Spleen (tissue), 11 donors: ENCODE results near the gene E2F8. TPM values are rescaled to one million over a fixed set of nuclear protein-coding genes. Genes with fewer than 3 reads are reported as not detected.

Experiments used
- DNase-seq: peaks from one replicate; pipeline ENCODE4 v3.0.0-alpha.2; 2020
- H3K27ac ChIP-seq, 8 donors: fragments of 200-600 bp; sonication (generic) in 7 of 8; 1 replicate in 4 of 8; 2 replicates in 4 of 8; pipeline versions ENCODE4 v1.5.0 to v1.8.0; 2016 to 2021; ENCODE audit warnings: inconsistent platforms in 4 of 8, mild to moderate bottlenecking in 4 of 8, moderate library complexity in 1 of 8
- H3K27me3 ChIP-seq, 7 donors: fragments of 200-600 bp; sonication (generic) in 6 of 7; replicated peaks in 1 of 7; 1 replicate in 4 of 7; 2 replicates in 3 of 7; pipeline versions ENCODE4 v1.5.0 to v1.8.0; 2016 to 2021; ENCODE audit warnings: inconsistent platforms in 3 of 7, mild to moderate bottlenecking in 1 of 7
- H3K36me3 ChIP-seq, 6 donors: fragments of 200-600 bp; sonication (generic) in 5 of 6; 1 replicate in 4 of 6; 2 replicates in 2 of 6; pipeline versions ENCODE4 v1.5.0 to v1.8.0; 2016 to 2021; ENCODE audit warnings: inconsistent platforms in 2 of 6
- H3K4me1 ChIP-seq, 6 donors: fragments of 200-600 bp; sonication (generic) in 5 of 6; 1 replicate in 3 of 6; 2 replicates in 3 of 6; pipeline versions ENCODE4 v1.5.0 to v1.8.0; 2016 to 2021; ENCODE audit warnings: inconsistent platforms in 3 of 6
- H3K4me3 ChIP-seq, 8 donors: fragments of 200-600 bp; sonication (generic) in 7 of 8; 1 replicate in 4 of 8; 2 replicates in 4 of 8; pipeline versions ENCODE4 v1.5.0 to v1.8.0; 2016 to 2021; ENCODE audit warnings: inconsistent platforms in 4 of 8, mild to moderate bottlenecking in 4 of 8, moderate library complexity in 2 of 8
- H3K9me3 ChIP-seq, 8 donors: fragments of 200-600 bp; sonication (generic) in 7 of 8; 1 replicate in 4 of 8; 2 replicates in 4 of 8; pipeline versions ENCODE4 v1.5.0 to v1.8.0; 2016 to 2021; ENCODE audit warnings: inconsistent platforms in 4 of 8
- POLR2A ChIP-seq, 3 donors: fragments of 450-650 bp; IDR thresholded peaks; one replicate each; pipeline ENCODE4 v1.5.1; 2017; ENCODE audit warnings: antibody characterized with exemption in 3 of 3, mild to moderate bottlenecking in 1 of 3
- POLR2AphosphoS5 ChIP-seq, 3 donors: sonication (generic); formaldehyde crosslinking; IDR thresholded peaks; one replicate each; pipeline ENCODE4 v1.5.1; 2017; ENCODE audit warnings: antibody characterized with exemption in 3 of 3
- WGBS, 5 donors: extraction: QIAGEN DNeasy Blood & Tissue Kit in 3 of 5; methylation state at CpG; one replicate each; pipeline versions ENCODE4 v1.1.5 to v1.1.7; 2013 to 2018; 5-methylcytosine and 5-hydroxymethylcytosine counted together
- intact Hi-C: fragments of 100-400 bp; cut with DNase I; formaldehyde crosslinking; loops from one replicate; pipeline ENCODE4 v1.15.0; 2023; ENCODE audit warnings: low total_unique reads
- polyA plus RNA-seq, 3 donors: library from polyadenylated mRNA; stranded (reverse); fragments of 200-250 nt; gene quantifications; one replicate each; pipeline ENCODE4 v1.2.1, GENCODE V29; 2013
- total RNA-seq, 7 donors: library from RNA; depleted of rRNA in 3 of 7; stranded (reverse); fragments of >200 nt in 3 of 7; fragmentation: NEBNext Ultra II Directional in 4 of 7; extraction: Animal tissue kit (Norgen Biotek cat#: 25700) in 4 of 7; gene quantifications; one replicate each; pipeline versions ENCODE4 v1.1.0 to v1.2.1, GENCODE V29; 2016 to 2021
- TF ChIP-seq, protein P1 (sequence below), 11 experiments: fragments of 200-600 bp in 7 of 11; fragments of 450-650 bp in 4 of 11; sonication (generic) in 4 of 11; IDR thresholded peaks in 8 of 11; conservative IDR thresholded peaks in 3 of 11; 1 replicate in 7 of 11; 2 replicates in 4 of 11; pipeline versions ENCODE4 v1.4.0 to v1.8.0; 2016 to 2021; ENCODE audit warnings: antibody characterized with exemption in 11 of 11, inconsistent platforms in 4 of 11, mild to moderate bottlenecking in 1 of 11
- donor health status: healthy with polysubstance abuse.
- donor health status: DM: no; HTN: no; CAD: no; lungs with moderate emphysema.
- donor health status: DM: no; HTN: no; CAD: no.
- donor health status: Bipolar disorder and iron deficiency.
- donor health status: healthy.
- donor health status: DM: no; HTN: no; CAD: no.
- donor health status: DM: yes; HTN: yes; CAD: no.

The E2F8 gene
- total and polyA plus RNA-seq, 10 donors = 0.22 to 4.5 (median 1.8) TPM

DNA sequence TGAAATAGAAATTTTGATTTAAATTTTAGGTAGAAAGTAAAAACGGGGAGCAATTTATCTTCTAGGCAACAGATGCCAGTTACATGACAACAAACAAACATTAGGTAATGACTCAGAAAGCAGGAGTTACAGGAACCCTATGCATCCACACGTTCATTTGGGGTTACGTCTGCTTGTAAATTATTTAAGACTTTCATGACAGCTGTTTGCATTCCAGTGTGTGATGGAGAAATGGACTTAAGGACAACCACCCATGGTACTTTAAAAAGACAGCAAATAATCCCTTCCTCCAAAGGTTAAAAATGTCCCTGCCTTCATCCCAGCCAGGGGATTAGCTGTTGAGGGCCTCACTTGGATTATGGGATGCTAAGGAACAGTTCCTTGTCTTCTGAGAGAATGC lies 11.8 kb downstream of the E2F8 start:
- TF ChIP-seq, protein P1, sequence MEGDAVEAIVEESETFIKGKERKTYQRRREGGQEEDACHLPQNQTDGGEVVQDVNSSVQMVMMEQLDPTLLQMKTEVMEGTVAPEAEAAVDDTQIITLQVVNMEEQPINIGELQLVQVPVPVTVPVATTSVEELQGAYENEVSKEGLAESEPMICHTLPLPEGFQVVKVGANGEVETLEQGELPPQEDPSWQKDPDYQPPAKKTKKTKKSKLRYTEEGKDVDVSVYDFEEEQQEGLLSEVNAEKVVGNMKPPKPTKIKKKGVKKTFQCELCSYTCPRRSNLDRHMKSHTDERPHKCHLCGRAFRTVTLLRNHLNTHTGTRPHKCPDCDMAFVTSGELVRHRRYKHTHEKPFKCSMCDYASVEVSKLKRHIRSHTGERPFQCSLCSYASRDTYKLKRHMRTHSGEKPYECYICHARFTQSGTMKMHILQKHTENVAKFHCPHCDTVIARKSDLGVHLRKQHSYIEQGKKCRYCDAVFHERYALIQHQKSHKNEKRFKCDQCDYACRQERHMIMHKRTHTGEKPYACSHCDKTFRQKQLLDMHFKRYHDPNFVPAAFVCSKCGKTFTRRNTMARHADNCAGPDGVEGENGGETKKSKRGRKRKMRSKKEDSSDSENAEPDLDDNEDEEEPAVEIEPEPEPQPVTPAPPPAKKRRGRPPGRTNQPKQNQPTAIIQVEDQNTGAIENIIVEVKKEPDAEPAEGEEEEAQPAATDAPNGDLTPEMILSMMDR (IDR thresholded peaks at IDR 0.05 in 8 of 11, conservative IDR thresholded peaks at IDR 0.05 in 3 of 11) = no peak
- TF ChIP-seq POLR2A (IDR thresholded peaks at IDR 0.05) = no peak
- TF ChIP-seq POLR2AphosphoS5 (IDR thresholded peaks at IDR 0.05) = no peak
- no peaks in the 10 kb centered on the region for H3K4me1 ChIP-seq
- intact Hi-C loops = no loop called here
- no peak overlapping the region for H3K27ac ChIP-seq
- H3K9me3 ChIP-seq = no peaks in the 10 kb centered on the region
- DNase-seq = no peak
- H3K27me3 ChIP-seq = no peaks in the 10 kb centered on the region
- H3K36me3 ChIP-seq = peaks cover 0 to 90% (median 0%) of the 10 kb centered on the region in 6 donors
- H3K4me3 ChIP-seq = no peak overlapping the region
- WGBS, 5 donors = 90 to 96% (median 93%) methylated on average over 3 of the region's 3 CpGs

DNA sequence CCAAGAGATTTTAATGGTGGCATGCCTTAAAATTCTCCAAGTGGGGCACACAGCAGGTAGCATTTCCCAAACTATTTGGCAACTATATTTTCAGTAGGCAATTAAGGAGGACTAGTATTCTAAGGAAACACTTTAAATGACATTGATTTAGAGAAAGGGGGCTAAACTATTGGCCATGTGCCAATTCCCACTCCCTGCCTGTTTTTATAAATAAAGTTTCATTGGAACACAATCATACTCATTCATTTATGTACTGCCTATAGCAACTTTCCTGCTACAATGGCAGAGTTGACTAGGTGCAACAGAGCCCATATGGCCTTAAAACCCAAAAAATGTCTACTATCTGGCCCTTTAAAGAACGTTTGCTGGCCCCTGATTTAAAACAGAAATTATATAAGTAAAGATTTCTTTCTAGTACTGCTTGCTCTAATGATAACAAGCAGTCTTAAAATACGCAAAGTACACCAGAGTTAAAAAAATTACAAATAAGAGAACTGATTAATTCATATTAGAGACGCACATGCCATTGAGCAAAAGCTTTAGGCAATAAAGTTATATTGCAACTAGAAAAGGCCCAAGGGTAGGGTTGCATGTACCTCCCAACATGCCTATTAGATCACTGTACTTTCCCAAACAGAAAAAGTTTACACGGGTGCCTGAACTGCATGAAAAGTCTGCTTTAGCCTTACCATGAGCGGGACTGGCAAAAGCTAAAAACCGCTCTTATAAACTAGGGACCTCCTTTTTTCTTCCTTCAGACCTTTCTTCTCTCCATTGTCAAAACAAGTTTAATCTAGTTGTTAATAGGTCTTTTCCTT lies 14.2 kb downstream of the E2F8 start:
- TF ChIP-seq, protein P1 (IDR thresholded peaks at IDR 0.05 in 8 of 11, conservative IDR thresholded peaks at IDR 0.05 in 3 of 11) = no peak
- TF ChIP-seq POLR2A (IDR thresholded peaks at IDR 0.05) = no peak
- TF ChIP-seq POLR2AphosphoS5 (IDR thresholded peaks at IDR 0.05) = no peak
- DNase-seq = no peak
- 88 to 95% (median 92%) methylated on average over 6 of the region's 6 CpGs for WGBS, 5 donors

DNA sequence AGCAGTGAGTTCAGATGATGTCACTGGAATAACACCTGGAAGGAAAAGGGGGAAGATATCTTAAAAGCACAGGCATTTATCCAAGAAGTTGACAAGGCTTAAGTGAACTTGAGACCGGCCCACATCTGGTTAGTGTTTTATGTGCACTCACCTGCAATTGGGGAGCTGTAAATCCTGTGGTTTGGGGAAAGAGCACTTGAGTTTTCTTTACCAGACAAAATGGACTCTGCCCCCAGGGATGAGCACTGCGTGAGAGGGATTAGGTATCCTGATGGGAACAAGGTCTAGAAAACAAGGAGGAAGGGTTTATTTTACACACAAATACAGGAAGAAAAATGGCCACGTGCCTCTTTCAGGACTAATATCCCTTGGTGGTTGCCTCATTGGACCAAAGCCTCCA lies 15.2 kb downstream of the E2F8 start:
- intact Hi-C loops = no loop called here
- Histone ChIP-seq H3K27ac (no peak overlapping the region), H3K4me3 (no peak overlapping the region), H3K9me3 (no peaks in the 10 kb centered on the region), H3K4me1 (no peaks in the 10 kb centered on the region), H3K27me3 (no peaks in the 10 kb centered on the region), H3K36me3 (peaks cover 0 to 73% (median 0%) of the 10 kb centered on the region in 6 donors)
- DNase-seq = no peak
- 95 to 100% (median 97%) methylated on average over 3 of the region's 3 CpGs for WGBS, 5 donors
- TF ChIP-seq POLR2A (IDR thresholded peaks at IDR 0.05) = no peak
- TF ChIP-seq POLR2AphosphoS5 (IDR thresholded peaks at IDR 0.05) = no peak
- TF ChIP-seq, protein P1 (IDR thresholded peaks at IDR 0.05 in 8 of 11, conservative IDR thresholded peaks at IDR 0.05 in 3 of 11) = no peak

More for the DNA sequence above, 14.2 kb downstream of the E2F8 start:
- Histone ChIP-seq H3K36me3 (peaks cover 0 to 83% (median 0%) of the 10 kb centered on the region in 6 donors), H3K4me3 (no peak overlapping the region), H3K4me1 (no peaks in the 10 kb centered on the region), H3K27ac (no peak overlapping the region), H3K9me3 (no peaks in the 10 kb centered on the region), H3K27me3 (no peaks in the 10 kb centered on the region)
- intact Hi-C loops = no loop called here

DNA sequence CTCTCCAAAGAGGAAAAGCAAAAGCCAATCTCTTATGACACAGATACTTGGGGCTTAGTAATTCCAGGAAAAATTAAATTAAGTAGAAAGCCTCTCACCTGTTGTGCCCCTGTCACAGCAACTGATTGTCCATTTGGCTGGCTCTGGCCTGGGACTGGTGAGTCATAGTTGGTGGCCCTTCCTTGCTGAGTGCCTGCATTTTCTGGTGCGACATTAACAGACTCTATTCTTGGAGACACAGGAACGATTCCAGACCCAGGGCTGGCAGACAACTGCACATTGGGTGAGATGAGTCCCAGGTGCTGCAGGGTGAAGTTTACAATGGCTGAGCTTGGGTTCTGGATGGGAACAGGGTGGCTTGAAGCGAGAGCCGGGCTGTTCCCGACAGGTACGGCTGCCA lies 15.6 kb downstream of the E2F8 start:
- no peaks in the 10 kb centered on the region for H3K4me1 ChIP-seq
- no peaks in the 10 kb centered on the region for H3K9me3 ChIP-seq
- DNase-seq = no peak
- no peak overlapping the region for H3K27ac ChIP-seq
- H3K27me3 ChIP-seq = no peaks in the 10 kb centered on the region
- TF ChIP-seq, protein P1 (IDR thresholded peaks at IDR 0.05 in 8 of 11, conservative IDR thresholded peaks at IDR 0.05 in 3 of 11) = no peak
- TF ChIP-seq POLR2A (IDR thresholded peaks at IDR 0.05) (no peak), POLR2AphosphoS5 (IDR thresholded peaks at IDR 0.05) (no peak)
- peaks cover 0 to 69% (median 0%) of the 10 kb centered on the region in 6 donors for H3K36me3 ChIP-seq
- intact Hi-C loops = no loop called here
- 93 to 99% (median 97%) methylated on average over 6 of the region's 6 CpGs for WGBS, 5 donors
- H3K4me3 ChIP-seq = no peak overlapping the region
